AG09309 (cell line): Measurements from ENCODE around the gene KCTD16.

ENCODE experiments used
- DNase-seq: peaks from one replicate; pipeline ENCODE4 v3.0.0-alpha.2; 2010; ENCODE audit warnings: low read depth
- H3K4me3 ChIP-seq: 2 replicates; pipeline ENCODE4 v1.5.1; 2011; ENCODE audit warnings: mild to moderate bottlenecking, low read depth, low read length, moderate library complexity; ENCODE audit not compliant: control insufficient read depth
- CTCF ChIP-seq: IDR thresholded peaks from 2 replicates; pipeline ENCODE4 v1.5.1; 2011; ENCODE audit warnings: mild to moderate bottlenecking, low read depth, low read length, inconsistent platforms; ENCODE audit not compliant: insufficient read depth, control insufficient read depth; ENCODE audit errors: missing control alignments

Gene KCTD16

GRCh38 chr5:144289277-144289676, 118.6 kb downstream of the KCTD16 start:
- TF ChIP-seq CTCF: no peak
- no peak overlapping the region for H3K4me3 ChIP-seq
- DNase-seq: no peak

- no peak for DNase-seq
- no peak overlapping the region for H3K4me3 ChIP-seq
- no peak for TF ChIP-seq CTCF
These were observed 121.4 kb downstream of the KCTD16 start for GRCh38 chr5:144292029-144292428.

- no peak for DNase-seq
- no peak for TF ChIP-seq CTCF
- H3K4me3 ChIP-seq: no peak overlapping the region
These were observed 124.6 kb downstream of the KCTD16 start for GRCh38 chr5:144295284-144295683.

DNA sequence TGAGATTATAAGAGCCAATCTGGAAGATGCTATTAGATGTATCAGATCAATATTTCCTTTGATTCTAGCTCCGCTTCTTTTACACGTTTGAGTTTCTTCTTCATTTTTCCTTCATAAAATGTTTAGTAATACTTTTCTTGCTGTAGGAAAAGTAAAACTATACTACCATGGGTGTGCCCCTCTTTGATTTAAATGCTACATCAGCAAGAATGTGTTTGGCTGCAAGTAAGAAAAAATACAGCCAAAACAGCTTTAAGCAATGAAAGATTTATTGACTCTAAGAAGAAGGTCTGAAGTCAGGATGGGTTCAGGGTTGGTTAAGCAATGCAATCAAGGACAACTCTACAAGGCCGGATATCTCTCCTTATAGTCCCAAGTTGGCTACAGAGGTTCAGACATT, 126.4 kb downstream of the KCTD16 start:
- H3K4me3 ChIP-seq: no peak overlapping the region
- no peak for TF ChIP-seq CTCF
- DNase-seq: no peak

- no peak for DNase-seq
- H3K4me3 ChIP-seq: no peak overlapping the region
- no peak for TF ChIP-seq CTCF
These were observed 128.0 kb downstream of the KCTD16 start for GRCh38 chr5:144298658-144299057.

GRCh38 chr5:144304688-144305087, 134.0 kb downstream of the KCTD16 start:
- H3K4me3 ChIP-seq: no peak overlapping the region
- DNase-seq: no peak
- TF ChIP-seq CTCF: no peak

DNA sequence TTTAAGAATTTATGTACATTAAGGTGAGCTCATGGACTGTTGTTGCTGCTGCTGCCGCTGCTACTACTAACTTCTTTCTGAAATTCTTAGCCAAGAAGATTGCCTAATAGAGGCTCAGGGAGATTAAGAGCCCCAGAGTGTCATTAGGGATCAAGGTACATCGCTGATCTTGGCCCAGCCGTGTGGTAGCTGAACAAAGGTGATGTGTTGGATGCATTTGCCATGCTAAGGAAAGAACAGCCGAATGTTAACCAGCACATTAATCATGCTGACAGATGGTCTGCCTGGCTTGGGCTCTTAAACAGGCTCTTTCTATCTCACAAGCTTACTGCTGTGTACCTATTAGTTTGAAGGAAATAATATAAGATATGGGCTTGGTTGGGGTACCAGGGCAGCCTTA, 137.1 kb downstream of the KCTD16 start:
- no peak for TF ChIP-seq CTCF
- no peak for DNase-seq
- H3K4me3 ChIP-seq: no peak overlapping the region
